CD4-positive, alpha-beta memory T cell (primary cell): Measurements from ENCODE around the gene KRT15. TPM values are rescaled to one million over a fixed set of nuclear protein-coding genes. Genes with fewer than 3 reads are reported as not detected.

Experiments used
- CTCF ChIA-PET: fragments of 350-600 bp; sonication (Branson Sonifier 250); formaldehyde crosslinking; loops from one replicate; lab custom pipeline; 2021; ENCODE audit warnings: inconsistent platforms; ENCODE audit not compliant: partially characterized antibody; lab: Charles Lee
- POLR2A ChIA-PET: fragments of 350-600 bp; sonication (Branson Sonifier 250); formaldehyde crosslinking; loops from one replicate; lab custom pipeline; 2021; ENCODE audit not compliant: partially characterized antibody; lab: Charles Lee
- DNase-seq, 5 donors: peaks; one replicate each; pipeline versions ENCODE4 v3.0.0 to v3.0.0-alpha.2; 2020 to 2022; ENCODE audit warnings: mixed read lengths in 1 of 5
- H3K27ac ChIP-seq: one replicate; pipeline ENCODE4 v1.7.0; 2013; ENCODE audit warnings: low read depth, low read length
- H3K27me3 ChIP-seq: 2 replicates; pipeline ENCODE4 v1.7.0; 2013; ENCODE audit warnings: mild to moderate bottlenecking, low read length, moderate library complexity; ENCODE audit not compliant: insufficient read depth
- H3K36me3 ChIP-seq: 2 replicates; pipeline ENCODE4 v1.7.0; 2013; ENCODE audit warnings: mild to moderate bottlenecking, low read length, moderate library complexity; ENCODE audit not compliant: insufficient read depth
- H3K4me1 ChIP-seq: 2 replicates; pipeline ENCODE4 v1.7.0; 2013; ENCODE audit warnings: mild to moderate bottlenecking, low read length, moderate library complexity; ENCODE audit not compliant: insufficient read depth
- H3K4me3 ChIP-seq, 2 donors: one replicate each; pipeline ENCODE4 v1.7.0; 2013; ENCODE audit warnings: low read length in 2 of 2, mild to moderate bottlenecking in 1 of 2
- H3K9me3 ChIP-seq, 2 donors: one replicate each; pipeline ENCODE4 v1.7.0; 2013; ENCODE audit warnings: low read length in 2 of 2, control low read depth in 1 of 2; ENCODE audit not compliant: control insufficient read depth in 1 of 2
- H3K27ac Mint-ChIP-seq, 7 donors: one replicate each; pipeline ENCODE4 v1.8.0; 2020 to 2021; ENCODE audit warnings: mixed read lengths in 7 of 7, mild to moderate bottlenecking in 6 of 7, inconsistent platforms in 3 of 7, moderate library complexity in 3 of 7
- H3K27me3 Mint-ChIP-seq, 2 donors: one replicate each; pipeline ENCODE4 v1.8.0; 2020 to 2021; ENCODE audit warnings: mixed read lengths in 2 of 2
- H3K36me3 Mint-ChIP-seq, 2 donors: one replicate each; pipeline ENCODE4 v1.8.0; 2020 to 2021; ENCODE audit warnings: mixed read lengths in 2 of 2, inconsistent platforms in 1 of 2, mild to moderate bottlenecking in 1 of 2
- H3K4me1 Mint-ChIP-seq, 4 donors: one replicate each; pipeline ENCODE4 v1.8.0; 2020 to 2021; ENCODE audit warnings: mixed read lengths in 4 of 4, mild to moderate bottlenecking in 1 of 4
- H3K4me3 Mint-ChIP-seq, 8 donors: one replicate each; pipeline ENCODE4 v1.8.0; 2020 to 2021; ENCODE audit warnings: mixed read lengths in 8 of 8, mild to moderate bottlenecking in 7 of 8, moderate library complexity in 6 of 8, inconsistent platforms in 3 of 8
- H3K9me3 Mint-ChIP-seq, 8 donors: one replicate each; pipeline ENCODE4 v1.8.0; 2020 to 2021; ENCODE audit warnings: mixed read lengths in 8 of 8, mild to moderate bottlenecking in 5 of 8, inconsistent platforms in 3 of 8, moderate library complexity in 1 of 8
- intact Hi-C: fragments of 100-400 bp; cut with micrococcal nuclease; formaldehyde crosslinking; loops from one replicate; pipeline ENCODE4 v1.15.1; 2023
- polyA plus RNA-seq, 2 donors: library from polyadenylated mRNA; unstranded; fragments of 300-500 nt; fragmentation: Illumina TruSeq; gene quantifications; one replicate each; pipeline ENCODE4 v1.2.3, GENCODE V29; 2021
- total RNA-seq, 2 experiments: library from RNA; stranded (reverse); gene quantifications; one replicate each; pipeline ENCODE4 v1.2.3, GENCODE V29; 2021

The KRT15 gene
- total and polyA plus RNA-seq, 4 experiments from 2014 or later, result not detected

DNA sequence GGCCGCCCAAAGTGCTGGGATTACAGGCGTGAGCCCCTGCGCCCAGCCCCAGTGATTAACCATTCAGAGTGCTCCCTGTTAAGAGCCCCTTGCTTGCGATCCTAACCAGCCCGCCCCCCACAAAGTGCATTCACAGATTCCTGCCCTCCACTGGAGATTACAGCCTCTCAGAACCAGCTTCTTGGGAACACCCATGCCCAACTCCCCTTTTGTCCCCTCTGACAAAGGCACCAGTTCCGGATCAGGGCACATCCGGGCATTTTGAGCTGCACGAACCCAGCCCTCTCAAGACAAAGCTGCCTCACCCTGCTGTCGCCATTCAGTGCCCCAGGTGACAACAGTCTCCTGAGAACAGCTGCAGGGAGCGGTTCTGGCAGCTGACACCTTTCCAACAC, 10.3 kb upstream of the KRT15 start:
- peaks cover 45 to 47% of the 10 kb centered on the region in 2 donors for H3K27me3 Mint-ChIP-seq
- ChIA-PET POLR2A (no interaction called here), CTCF (no interaction called here)
- Histone ChIP-seq H3K4me3 (no peak overlapping the region), H3K9me3 (no peaks in the 10 kb centered on the region), H3K36me3 (no peaks in the 10 kb centered on the region), H3K27me3 (peaks cover 26% of the 10 kb centered on the region), H3K27ac (no peak overlapping the region), H3K4me1 (peaks cover 8% of the 10 kb centered on the region)
- intact Hi-C loops, result no loop called here
- no peak for DNase-seq
- H3K9me3 Mint-ChIP-seq, result no peaks in the 10 kb centered on the region
- peaks cover 5 to 24% (median 15%) of the 10 kb centered on the region in 4 donors for H3K4me1 Mint-ChIP-seq
- no peaks in the 10 kb centered on the region for H3K36me3 Mint-ChIP-seq
- H3K4me3 Mint-ChIP-seq, result peak overlapping the region in 6 of 8 donors; percentile 30 to 86 (median 56)
- no peak overlapping the region for H3K27ac Mint-ChIP-seq

DNA sequence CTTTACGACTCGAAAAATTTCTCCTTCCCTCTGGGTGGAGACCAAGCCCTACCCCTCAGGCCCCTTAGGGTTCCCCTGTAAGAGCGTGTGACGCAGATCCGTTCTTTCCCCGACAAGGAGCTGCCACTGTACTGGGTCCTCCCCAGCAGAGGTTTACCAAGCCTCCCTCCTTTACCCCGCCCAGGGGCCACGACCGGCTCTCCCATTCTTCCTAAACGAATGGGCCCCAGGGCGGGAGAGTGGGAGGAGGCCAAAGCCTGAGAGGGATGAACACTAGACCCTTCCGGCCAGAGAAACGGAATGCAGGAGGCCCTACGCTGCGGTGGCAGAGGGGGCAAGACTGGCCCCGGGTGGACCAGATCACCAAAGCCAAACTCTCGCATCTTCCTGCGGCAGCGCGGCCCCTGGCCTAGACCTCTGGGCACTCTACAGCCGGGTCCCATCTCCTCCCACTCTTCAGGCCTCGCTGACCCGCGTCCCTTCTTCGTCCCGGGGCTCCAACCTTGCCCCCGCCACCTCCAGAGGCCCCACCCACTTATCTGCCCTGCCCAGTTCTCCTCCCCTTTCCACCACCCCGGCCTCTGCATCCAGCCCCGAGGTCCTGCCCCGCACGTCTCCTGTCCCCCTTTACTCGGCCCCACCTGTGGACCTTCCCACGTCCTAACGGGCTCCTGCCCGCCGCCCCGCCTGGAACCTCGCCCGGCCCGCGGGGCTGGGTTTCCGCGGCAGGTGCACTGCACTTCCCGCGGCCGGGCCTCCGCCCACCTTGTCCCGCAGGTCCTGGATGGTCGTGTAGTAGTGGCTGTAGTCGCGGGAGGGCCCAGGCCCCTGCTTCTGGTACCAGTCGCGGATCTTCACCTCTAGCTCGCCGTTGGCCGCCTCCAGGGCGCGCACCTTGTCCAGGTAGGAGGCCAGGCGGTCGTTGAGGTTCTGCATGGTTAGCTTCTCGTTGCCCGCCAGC, 8.7 kb upstream of the KRT15 start:
- H3K36me3 ChIP-seq, result no peaks in the 10 kb centered on the region
- H3K36me3 Mint-ChIP-seq, result no peaks in the 10 kb centered on the region
- DNase-seq, result peak in 1 of 5 donors; percentile 13
- ChIA-PET POLR2A (no interaction called here), CTCF (interaction anchor here (0.7 kb wide), 1 partner anchor 594 kb away, joined by 3 read pairs; no protein-coding TSS in a partner anchor)
- H3K27ac ChIP-seq, result no peak overlapping the region
- peaks cover 40 to 42% of the 10 kb centered on the region in 2 donors for H3K27me3 Mint-ChIP-seq
- H3K27ac Mint-ChIP-seq, result no peak overlapping the region
- peaks cover 26% of the 10 kb centered on the region for H3K27me3 ChIP-seq
- H3K4me3 ChIP-seq, result no peak overlapping the region
- H3K4me1 Mint-ChIP-seq, result peaks cover 5 to 24% (median 15%) of the 10 kb centered on the region in 4 donors
- peaks cover 8% of the 10 kb centered on the region for H3K4me1 ChIP-seq
- no peaks in the 10 kb centered on the region for H3K9me3 Mint-ChIP-seq
- intact Hi-C loops, result no loop called here
- H3K9me3 ChIP-seq, result no peaks in the 10 kb centered on the region
- peak overlapping the region; percentile 6 to 86 (median 60) for H3K4me3 Mint-ChIP-seq

DNA sequence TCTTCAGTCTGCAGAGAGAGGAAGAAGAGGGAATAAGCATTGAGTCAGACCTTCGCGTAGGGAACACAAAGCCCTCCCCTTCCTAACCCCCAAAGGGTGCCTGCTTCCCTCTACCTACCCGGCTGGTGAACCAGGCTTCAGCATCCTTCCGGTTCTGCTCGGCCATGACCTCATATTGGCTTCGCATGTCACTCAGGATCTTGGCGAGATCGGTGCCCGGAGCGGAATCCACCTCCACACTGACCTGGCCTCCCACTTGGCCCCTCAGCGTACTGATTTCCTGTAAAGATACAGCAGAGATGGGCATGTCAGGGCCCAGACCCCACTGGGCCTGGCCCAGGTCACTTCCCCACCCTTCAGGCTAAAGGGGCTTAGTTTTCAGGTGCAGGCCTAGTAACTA, 5.6 kb upstream of the KRT15 start:
- Mint-ChIP-seq H3K27ac (no peak overlapping the region), H3K4me3 (no peak overlapping the region), H3K27me3 (peaks cover 21% of the 10 kb centered on the region in 2 donors), H3K4me1 (peaks cover 4 to 21% (median 13%) of the 10 kb centered on the region in 4 donors), H3K36me3 (no peaks in the 10 kb centered on the region), H3K9me3 (no peaks in the 10 kb centered on the region)
- POLR2A ChIA-PET, result no interaction called here
- Histone ChIP-seq H3K27me3 (peaks cover 14% of the 10 kb centered on the region), H3K4me1 (peaks cover 8% of the 10 kb centered on the region), H3K27ac (no peak overlapping the region), H3K4me3 (no peak overlapping the region), H3K36me3 (no peaks in the 10 kb centered on the region), H3K9me3 (no peaks in the 10 kb centered on the region)
- CTCF ChIA-PET, result no interaction called here
- no peak for DNase-seq
- intact Hi-C loops, result no loop called here

DNA sequence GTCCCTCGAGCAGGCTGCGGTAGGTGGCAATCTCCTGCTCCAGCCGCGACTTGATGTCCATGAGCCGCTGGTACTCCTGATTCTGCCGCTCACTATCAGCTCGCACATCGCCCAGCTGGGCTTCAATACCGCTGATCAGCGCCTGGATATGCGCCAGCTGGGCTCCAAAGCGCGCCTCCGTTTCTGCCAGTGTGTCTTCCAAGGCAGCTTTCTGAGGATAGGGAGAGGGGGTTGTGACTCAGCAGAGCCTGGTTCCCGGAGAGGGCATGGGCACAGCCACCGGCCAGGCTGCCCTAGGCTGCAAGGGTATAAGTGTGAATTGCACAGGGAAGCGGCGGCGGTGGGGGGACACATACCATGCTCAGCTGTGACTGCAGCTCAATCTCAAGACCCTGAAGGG, 5.1 kb upstream of the KRT15 start:
- Mint-ChIP-seq H3K27me3 (peaks cover 17 to 18% of the 10 kb centered on the region in 2 donors), H3K9me3 (no peaks in the 10 kb centered on the region), H3K27ac (no peak overlapping the region), H3K4me3 (no peak overlapping the region), H3K4me1 (peaks cover 2 to 17% (median 9%) of the 10 kb centered on the region in 4 donors), H3K36me3 (no peaks in the 10 kb centered on the region)
- ChIA-PET POLR2A (no interaction called here), CTCF (no interaction called here)
- Histone ChIP-seq H3K27me3 (peaks cover 14% of the 10 kb centered on the region), H3K36me3 (no peaks in the 10 kb centered on the region), H3K27ac (no peak overlapping the region), H3K9me3 (no peaks in the 10 kb centered on the region), H3K4me3 (no peak overlapping the region), H3K4me1 (peaks cover 8% of the 10 kb centered on the region)
- intact Hi-C loops, result no loop called here
- no peak for DNase-seq

DNA sequence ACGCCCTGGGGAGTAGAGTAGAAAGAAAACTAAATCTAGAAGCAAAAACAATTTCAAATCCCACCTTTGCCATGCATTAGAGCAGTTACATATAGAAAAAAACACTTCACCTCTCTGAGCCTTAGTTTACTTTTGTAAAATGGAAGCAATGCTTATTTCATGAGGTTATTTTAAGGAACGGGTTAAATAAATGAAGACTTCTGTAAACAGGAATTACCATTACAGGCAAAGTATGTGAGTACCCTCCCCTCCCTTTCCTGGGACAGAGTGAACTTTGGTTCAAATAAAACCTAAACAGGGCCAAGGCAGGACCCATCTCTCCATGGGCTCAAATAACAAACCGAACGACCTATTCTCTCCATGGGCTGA, 4.5 kb upstream of the KRT15 start:
- Histone ChIP-seq H3K4me1 (peaks cover 8% of the 10 kb centered on the region), H3K36me3 (no peaks in the 10 kb centered on the region), H3K4me3 (no peak overlapping the region), H3K27ac (no peak overlapping the region), H3K27me3 (peaks cover 11% of the 10 kb centered on the region), H3K9me3 (no peaks in the 10 kb centered on the region)
- DNase-seq, result no peak
- Mint-ChIP-seq H3K27ac (no peak overlapping the region), H3K4me3 (no peak overlapping the region), H3K4me1 (peaks cover 0 to 11% (median 6%) of the 10 kb centered on the region in 4 donors), H3K27me3 (peaks cover 14% of the 10 kb centered on the region in 2 donors), H3K36me3 (no peaks in the 10 kb centered on the region), H3K9me3 (no peaks in the 10 kb centered on the region)
- ChIA-PET POLR2A (no interaction called here), CTCF (no interaction called here)
- intact Hi-C loops, result no loop called here

DNA sequence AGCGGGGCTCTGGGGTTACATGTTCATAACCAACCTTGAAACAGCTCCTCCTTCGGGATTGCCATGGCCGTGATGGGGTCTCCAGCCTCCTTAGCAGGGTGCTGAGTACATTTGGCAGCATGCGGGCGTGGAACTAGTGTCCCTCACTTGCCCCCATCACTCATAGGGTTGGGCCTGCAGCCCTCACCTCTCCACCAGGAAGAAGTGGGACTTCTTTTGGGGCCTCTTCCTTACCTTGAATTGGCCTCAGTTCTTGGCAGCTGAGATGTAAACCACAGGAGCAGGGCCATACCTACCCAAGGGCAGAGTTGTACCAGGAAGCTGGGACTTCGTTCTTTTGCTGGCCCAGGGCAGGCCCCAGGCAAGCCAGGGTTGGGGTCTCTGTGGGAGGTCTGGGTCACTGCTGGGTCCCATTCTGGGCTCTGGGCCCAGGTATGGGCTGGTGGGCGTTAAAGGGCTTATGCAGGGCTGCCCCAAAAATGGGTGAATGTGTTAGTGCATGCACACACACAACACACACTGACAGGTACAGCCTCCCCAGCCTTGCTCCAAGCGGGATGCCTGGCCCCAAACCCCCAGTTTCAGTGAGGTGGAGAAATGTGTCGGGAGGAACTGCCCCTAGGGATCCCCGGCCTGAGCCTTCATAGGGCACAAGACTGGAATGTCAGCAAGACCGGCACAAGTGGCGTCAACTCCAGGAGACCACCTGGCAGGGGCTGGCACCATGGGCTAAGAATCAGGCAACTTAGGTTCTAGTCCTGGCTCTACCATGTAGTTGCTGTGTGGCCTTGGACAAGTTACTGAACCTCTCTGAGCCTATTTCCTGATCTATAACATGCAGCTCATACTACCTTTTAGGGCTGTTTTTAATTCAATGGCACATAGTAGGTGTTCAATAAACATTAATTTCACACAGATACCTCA, 3.9 kb upstream of the KRT15 start:
- Histone ChIP-seq H3K27me3 (peaks cover 9% of the 10 kb centered on the region), H3K4me1 (peaks cover 5% of the 10 kb centered on the region), H3K36me3 (no peaks in the 10 kb centered on the region), H3K9me3 (no peaks in the 10 kb centered on the region), H3K27ac (no peak overlapping the region), H3K4me3 (no peak overlapping the region)
- Mint-ChIP-seq H3K27ac (peak overlapping the region in 1 of 7 donors; percentile 4), H3K9me3 (no peaks in the 10 kb centered on the region), H3K36me3 (no peaks in the 10 kb centered on the region), H3K27me3 (peaks cover 14% of the 10 kb centered on the region in 2 donors), H3K4me3 (no peak overlapping the region), H3K4me1 (peaks cover 0 to 9% (median 4%) of the 10 kb centered on the region in 4 donors)
- POLR2A ChIA-PET, result no interaction called here
- CTCF ChIA-PET, result no interaction called here
- DNase-seq, result no peak
- intact Hi-C loops, result no loop called here
